GM23338 (cell line): Measurements from ENCODE around the gene HMGB4. TPM values are rescaled to one million over a fixed set of nuclear protein-coding genes. Genes with fewer than 3 reads are reported as not detected.

Experiments
- ATAC-seq: fragments of 200-7000 bp; cut with Tn5 transposase; 3 replicates; pipeline ENCODE4 v1.9.1; 2020
- DNase-seq: peaks from one replicate; pipeline ENCODE4 v3.0.0-alpha.2; 2015; ENCODE audit warnings: low spot score
- H2AFZ ChIP-seq: fragments of 200-600 bp; sonication (generic); 2 replicates; pipeline ENCODE4 v1.8.0; 2016; ENCODE audit warnings: antibody characterized with exemption, mild to moderate bottlenecking, moderate library complexity
- H3F3A ChIP-seq: fragments of 200-600 bp; sonication (generic); replicated peaks from 2 replicates; pipeline ENCODE4 v1.8.0; 2017; ENCODE audit warnings: antibody characterized with exemption, mixed run types, low read depth
- H3K27ac ChIP-seq: fragments of 200-600 bp; sonication (generic); 2 replicates; pipeline ENCODE4 v1.6.1; 2016; ENCODE audit warnings: low read depth
- H3K27me3 ChIP-seq: fragments of 200-600 bp; sonication (generic); 2 replicates; pipeline ENCODE4 v1.8.0; 2016; ENCODE audit warnings: mild to moderate bottlenecking, mixed run types, moderate library complexity; ENCODE audit not compliant: insufficient read depth
- H3K36me3 ChIP-seq: fragments of 200-600 bp; sonication (generic); 2 replicates; pipeline ENCODE4 v1.8.0; 2016; ENCODE audit warnings: mild to moderate bottlenecking; ENCODE audit not compliant: insufficient read depth
- H3K4me1 ChIP-seq: fragments of 200-600 bp; sonication (generic); 2 replicates; pipeline ENCODE4 v1.8.0; 2016; ENCODE audit warnings: mild to moderate bottlenecking, moderate library complexity; ENCODE audit not compliant: insufficient read depth
- H3K4me2 ChIP-seq: fragments of 200-600 bp; sonication (generic); 2 replicates; pipeline ENCODE4 v1.7.1; 2017; ENCODE audit warnings: mixed run types
- H3K4me3 ChIP-seq: fragments of 200-600 bp; sonication (generic); 2 replicates; pipeline ENCODE4 v1.6.1; 2016; ENCODE audit warnings: mixed run types
- H3K79me2 ChIP-seq: fragments of 200-600 bp; sonication (generic); replicated peaks from 2 replicates; pipeline ENCODE4 v1.8.0; 2017; ENCODE audit warnings: mild to moderate bottlenecking; ENCODE audit not compliant: insufficient read depth
- H3K9me2 ChIP-seq: fragments of 200-600 bp; sonication (generic); 2 replicates; pipeline ENCODE4 v1.8.0; 2017; ENCODE audit not compliant: insufficient read depth
- H4K20me1 ChIP-seq: fragments of 200-600 bp; sonication (generic); replicated peaks from 2 replicates; pipeline ENCODE4 v1.8.0; 2017; ENCODE audit warnings: mild to moderate bottlenecking; ENCODE audit not compliant: insufficient read depth
- H3K27ac Mint-ChIP-seq: 2 replicates; pipeline ENCODE4 v1.8.0; 2020; ENCODE audit warnings: inconsistent platforms, mild to moderate bottlenecking, moderate library complexity, mixed read lengths
- H3K27me3 Mint-ChIP-seq: 3 replicates; pipeline ENCODE4 v1.8.0; 2022; ENCODE audit warnings: low read depth, mild to moderate bottlenecking, moderate library complexity, mixed read lengths, inconsistent platforms; ENCODE audit not compliant: insufficient read depth, poor library complexity
- H3K36me3 Mint-ChIP-seq: 3 replicates; pipeline ENCODE4 v1.8.0; 2021; ENCODE audit warnings: low read depth, mild to moderate bottlenecking, inconsistent platforms, moderate library complexity, mixed read lengths
- H3K4me1 Mint-ChIP-seq: 3 replicates; pipeline ENCODE4 v1.8.0; 2020; ENCODE audit warnings: mild to moderate bottlenecking, inconsistent platforms, mixed read lengths
- H3K4me3 Mint-ChIP-seq: 3 replicates; pipeline ENCODE4 v1.8.0; 2021; ENCODE audit warnings: moderate library complexity, mild to moderate bottlenecking, inconsistent platforms, mixed read lengths
- H3K9me3 Mint-ChIP-seq: 3 replicates; pipeline ENCODE4 v1.8.0; 2020; ENCODE audit warnings: moderate library complexity, mild to moderate bottlenecking, inconsistent platforms, mixed read lengths
- CREB1 ChIP-seq: fragments of 250-450 bp; sonication (Bioruptor Pico); IDR thresholded peaks from 2 replicates; pipeline ENCODE4 v1.5.0; 2020; ENCODE audit warnings: low read depth, mild to moderate bottlenecking, moderate library complexity
- CTCF ChIP-seq, 2 experiments: fragments of 200-600 bp in 1 of 2; sonication (generic) in 1 of 2; conservative IDR thresholded peaks; 2 replicates each; pipeline versions ENCODE4 v1.5.1 to v1.6.1; 2016 to 2017; ENCODE audit warnings: antibody characterized with exemption in 2 of 2, low read depth in 2 of 2, mild to moderate bottlenecking in 2 of 2, moderate library complexity in 1 of 2
- ETS1 ChIP-seq: IDR thresholded peaks from 2 replicates; pipeline ENCODE4 v1.6.1; 2016; ENCODE audit warnings: antibody characterized with exemption
- EZH2 ChIP-seq: fragments of 200-600 bp; sonication (generic); IDR thresholded peaks from one replicate; pipeline ENCODE4 v1.8.0; 2017; ENCODE audit warnings: antibody characterized with exemption, mild to moderate bottlenecking, low read depth; ENCODE audit not compliant: unreplicated experiment
- EZH2phosphoT487 ChIP-seq: fragments of 200-600 bp; sonication (generic); IDR thresholded peaks from one replicate; pipeline ENCODE4 v1.8.1; 2018; ENCODE audit warnings: antibody characterized with exemption; ENCODE audit not compliant: unreplicated experiment
- JUNB ChIP-seq: IDR thresholded peaks from one replicate; pipeline ENCODE4 v1.6.1; 2016; ENCODE audit warnings: antibody characterized with exemption; ENCODE audit not compliant: unreplicated experiment
- POLR2AphosphoS5 ChIP-seq: IDR thresholded peaks from 2 replicates; pipeline ENCODE4 v1.6.1; 2016; ENCODE audit warnings: antibody characterized with exemption, low read depth
- REST ChIP-seq: IDR thresholded peaks from one replicate; pipeline ENCODE4 v1.6.1; 2018; ENCODE audit warnings: antibody characterized with exemption; ENCODE audit not compliant: unreplicated experiment
- ZNF331 ChIP-seq: fragments of 250-450 bp; sonication (Bioruptor Pico); IDR thresholded peaks from 2 replicates; pipeline ENCODE4 v1.5.0; 2020; ENCODE audit warnings: low read depth, mild to moderate bottlenecking, moderate library complexity
- ZNF462 ChIP-seq: fragments of 250-450 bp; sonication (Bioruptor Pico); IDR thresholded peaks from 2 replicates; pipeline ENCODE4 v1.5.0; 2020; ENCODE audit warnings: mild to moderate bottlenecking, moderate library complexity
- long read RNA-seq: library from polyadenylated mRNA; unstranded; transcript quantifications from one replicate; pipeline ENCODE4 v2.0.0, GENCODE V29; 2020; ENCODE audit not compliant: unreplicated experiment
- polyA plus RNA-seq: library from polyadenylated mRNA; unstranded; fragments of >200 nt; fragmentation: Nextera tagmentation; extraction: Ambion mirVana; gene quantifications from 2 replicates; pipeline ENCODE4 v1.2.1, GENCODE V29; 2016
- total RNA-seq: library from RNA; depleted of rRNA; stranded (reverse); fragments of >200 nt; shearing (Covaris generic); gene quantifications from 2 replicates; pipeline ENCODE4 v1.2.3, GENCODE V29; 2014; rRNA removed

The HMGB4 gene
- not detected in 2 replicates for total RNA-seq
- not detected in 2 replicates for polyA plus RNA-seq
- long read RNA-seq: 0 reads

- TF ChIP-seq JUNB (no peak), REST (no peak), POLR2AphosphoS5 (no peak), CREB1 (no peak), ETS1 (no peak), EZH2 (no peak), ZNF462 (CRISPR knock-in tag) (no peak), ZNF331 (CRISPR knock-in tag) (no peak), EZH2phosphoT487 (no peak), CTCF (conservative IDR thresholded peaks at IDR 0.05; ENCODE audit: low read depth in 2 of 2) (no peak)
- ATAC-seq: no peak
- DNase-seq: no peak
Measured at GRCh38 chr1:33863779-33864178, at the start of gene HMGB4. HMGB4 (plus strand) TSS chr1:33864079; CDS start chr1:33864192, 113 bp downstream.

More at GRCh38 chr1:33863779-33864178, at the start of gene HMGB4:
- no peaks in the 10 kb centered on the region for H3K36me3 ChIP-seq
- Mint-ChIP-seq H3K9me3 (peaks cover 4% of the 10 kb centered on the region; the same call in 2 of the 3 replicates), H3K36me3 (peaks cover 10% of the 10 kb centered on the region), H3K27ac (no peak within 1 kb of the TSS), H3K4me3 (no peak within 1 kb of the TSS), H3K4me1 (peaks cover 13% of the 10 kb centered on the region), H3K27me3 (peaks cover 1% of the 10 kb centered on the region)
- no peaks in the 10 kb centered on the region for H4K20me1 ChIP-seq
- no peaks in the 10 kb centered on the region for H3F3A ChIP-seq
- no peak within 1 kb of the TSS for H3K4me2 ChIP-seq
- no peak within 1 kb of the TSS for H3K4me3 ChIP-seq
- no peak within 1 kb of the TSS for H3K27ac ChIP-seq
- no peaks in the 10 kb centered on the region for H3K9me2 ChIP-seq
- H2AFZ ChIP-seq: no peak within 1 kb of the TSS
- H3K79me2 ChIP-seq: no peaks in the 10 kb centered on the region
- H3K4me1 ChIP-seq: peaks cover 24% of the 10 kb centered on the region
- H3K27me3 ChIP-seq: no peaks in the 10 kb centered on the region
